ENCODE data around the gene CASP4.
"Not testable (repeated sequence)": the region's sequence is repeated elsewhere in the genome, so short reads cannot be mapped to it uniquely, and the experiment has no call there.

The CASP4 gene

GRCh38 chr11:104968355-104968855 lies at the start of gene CASP4:
Gene CASP4 (minus strand): TSS chr11:104968574. CDS start chr11:104968525, 49 bp downstream.
- ATAC-seq: peak; percentile 30 to 54

GRCh38 chr11:105007463-105007862 lies 39.1 kb upstream of the CASP4 start:
- no peak for ATAC-seq

GRCh38 chr11:105005451-105005845 lies 37.1 kb upstream of the CASP4 start:
- ATAC-seq: no peak

DNA sequence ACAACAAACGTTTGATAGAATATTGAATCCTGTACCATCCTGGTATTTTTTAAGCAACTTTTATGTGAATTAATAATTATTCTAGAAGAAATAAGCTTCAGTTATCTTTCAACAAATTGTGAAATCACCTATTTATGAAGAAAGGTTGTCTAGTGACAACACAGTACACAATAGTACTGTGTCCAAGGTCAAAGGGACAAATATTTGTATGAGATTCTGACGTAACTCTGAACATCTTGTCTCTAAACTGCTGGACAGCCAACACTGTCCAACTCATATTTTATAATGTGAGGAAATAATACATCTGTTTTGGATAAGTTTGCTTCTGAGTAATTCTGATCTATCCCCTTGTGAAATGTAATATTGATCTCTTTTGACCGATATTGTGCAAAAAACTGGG lies 35.6 kb upstream of the CASP4 start:
- no peak for ATAC-seq

GRCh38 chr11:105003151-105003550 lies 34.8 kb upstream of the CASP4 start:
- ATAC-seq: no peak

GRCh38 chr11:105000797-105001196 lies 32.4 kb upstream of the CASP4 start:
- ATAC-seq: peak; percentile 53 to 67

DNA sequence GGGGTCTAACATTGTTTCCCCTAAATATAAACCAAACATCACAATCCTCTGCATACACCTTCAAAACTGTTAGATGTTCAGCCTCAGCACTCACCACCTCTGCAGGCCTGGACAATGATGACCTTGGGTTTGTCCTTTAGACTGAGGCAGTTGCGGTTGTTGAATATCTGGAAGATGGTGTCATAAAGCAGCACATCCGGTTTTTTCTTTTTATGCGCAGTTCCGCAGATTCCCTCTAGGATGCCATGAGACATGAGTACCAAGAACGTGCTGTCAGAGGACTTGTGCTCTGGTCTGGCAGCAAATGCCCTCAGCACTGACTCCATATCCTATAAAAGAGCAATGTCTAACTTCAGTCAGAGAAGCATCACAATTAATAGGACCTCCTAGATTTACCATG lies 31.8 kb upstream of the CASP4 start:
- ATAC-seq: no peak

DNA sequence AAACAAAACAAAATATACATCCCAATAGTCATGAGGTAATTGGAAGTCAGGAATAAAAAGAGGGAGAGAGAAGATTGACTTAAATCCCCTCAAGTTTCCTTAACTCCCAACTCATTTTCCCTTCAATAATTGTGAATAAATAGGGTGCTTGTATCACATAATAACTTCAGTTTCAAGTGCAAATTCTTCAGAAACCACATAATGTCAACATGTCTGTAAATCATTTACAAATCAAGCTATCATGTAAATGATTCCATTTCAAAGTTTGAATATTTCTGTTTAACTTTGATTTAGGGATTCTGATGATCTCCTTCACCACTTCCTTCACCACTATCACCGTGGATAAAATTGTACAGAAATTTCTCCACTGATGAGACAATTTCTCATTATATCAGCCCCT lies 31.3 kb upstream of the CASP4 start:
- ATAC-seq: no peak

DNA sequence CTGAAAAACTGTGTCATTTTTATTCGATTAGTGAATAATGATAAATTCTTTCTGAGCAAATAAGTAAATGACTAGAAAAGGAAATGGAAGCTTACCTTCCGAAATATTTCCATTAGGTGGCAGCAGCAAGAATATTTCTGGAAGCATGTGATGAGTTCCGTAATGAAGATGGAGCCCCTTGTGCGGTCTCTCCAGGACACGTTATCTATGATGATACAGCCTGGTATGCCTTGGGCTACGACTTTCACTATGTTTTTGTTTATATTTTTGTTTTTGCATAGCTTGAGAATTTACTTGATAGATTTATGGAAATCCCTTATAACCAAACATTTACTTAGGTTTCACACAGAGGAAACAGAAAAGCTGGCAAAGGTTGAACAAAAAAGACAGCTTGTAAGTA lies 28.9 kb upstream of the CASP4 start:
- ATAC-seq: no peak

DNA sequence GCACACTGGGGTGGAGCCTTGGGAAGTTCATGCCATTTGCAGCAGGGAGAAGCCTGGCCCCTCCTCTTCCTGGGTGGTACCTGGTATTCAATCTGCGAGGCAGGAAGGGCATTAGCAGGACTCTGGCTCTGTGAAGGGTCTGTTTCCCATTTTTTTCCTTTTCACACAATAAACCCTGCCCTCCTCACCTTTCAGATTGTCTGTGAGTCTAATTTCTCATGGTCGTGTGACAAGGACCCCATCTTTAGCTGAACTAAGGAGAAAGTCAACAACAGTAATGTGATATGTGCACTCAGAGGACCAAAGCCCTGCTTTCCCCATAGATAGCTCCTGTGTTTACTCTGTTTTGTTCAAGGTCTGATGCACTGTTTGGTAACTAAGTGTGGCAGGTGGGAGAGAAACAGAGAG lies 26.6 kb upstream of the CASP4 start:
- no peak for ATAC-seq

DNA sequence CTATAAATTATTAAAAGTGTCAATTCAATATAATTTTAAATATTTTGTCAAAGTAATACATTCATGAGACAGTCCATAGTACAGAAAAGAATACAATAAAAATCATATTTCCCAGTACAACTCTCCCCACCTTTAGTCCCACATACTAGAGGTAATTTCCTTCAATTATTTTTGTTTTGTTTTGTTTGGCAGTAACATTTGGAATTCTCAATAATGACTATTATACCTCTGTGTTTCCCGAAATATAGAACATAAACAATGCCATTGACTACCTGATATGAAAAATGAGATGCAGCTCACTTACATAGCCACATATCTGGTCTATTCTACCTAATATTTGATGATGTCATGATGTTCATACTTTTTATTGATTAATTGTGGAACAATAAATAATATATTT lies 24.4 kb upstream of the CASP4 start:
- no peak for ATAC-seq

DNA sequence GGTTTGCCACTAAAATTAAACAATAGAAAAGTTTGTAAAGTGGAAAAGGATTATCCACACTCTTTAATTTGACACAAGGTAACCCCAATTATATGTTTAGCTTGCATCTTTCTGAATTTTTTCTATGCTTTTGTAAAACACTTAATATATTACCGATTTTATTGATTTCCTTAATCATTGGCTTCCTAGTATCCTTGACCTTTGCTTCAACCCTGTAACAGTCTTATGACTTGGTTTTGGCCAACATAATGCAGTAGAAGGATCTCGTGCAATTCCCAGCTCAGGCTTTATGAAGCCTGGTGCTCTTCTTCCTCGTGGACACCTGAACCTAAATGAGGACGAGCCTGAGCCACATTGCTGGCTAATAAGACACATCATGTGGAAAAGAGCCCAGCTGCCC lies 23.6 kb upstream of the CASP4 start:
- ATAC-seq: no peak

- ATAC-seq: no peak
Observed at GRCh38 chr11:104984808-104985207, 16.4 kb upstream of the CASP4 start.

GRCh38 chr11:104979839-104980238 lies 11.5 kb upstream of the CASP4 start:
- no peak for ATAC-seq

GRCh38 chr11:104973616-104974015 lies 5.2 kb upstream of the CASP4 start:
- peak in 1 of 2 donors; percentile 45 for ATAC-seq

DNA sequence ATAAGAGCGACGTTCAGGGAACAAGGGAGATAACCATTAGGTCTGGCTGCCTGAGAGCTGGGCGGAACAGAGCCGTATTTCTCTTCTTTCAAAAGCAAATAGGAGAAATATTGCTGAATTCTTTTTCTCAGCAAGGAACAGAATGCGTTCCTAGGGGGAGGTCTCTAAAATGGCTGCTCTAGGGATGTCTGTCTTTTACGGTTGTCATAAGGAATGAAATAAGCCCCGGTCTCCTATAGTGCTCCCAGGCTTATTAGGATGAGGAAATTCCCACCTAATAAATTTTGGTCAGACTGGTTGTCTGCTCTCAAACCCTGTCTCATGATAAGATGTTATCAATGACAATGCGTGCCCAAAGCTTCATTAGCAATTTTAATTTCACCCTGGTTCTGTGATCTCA lies 4.5 kb upstream of the CASP4 start:
- ATAC-seq: not testable (repeated sequence)

DNA sequence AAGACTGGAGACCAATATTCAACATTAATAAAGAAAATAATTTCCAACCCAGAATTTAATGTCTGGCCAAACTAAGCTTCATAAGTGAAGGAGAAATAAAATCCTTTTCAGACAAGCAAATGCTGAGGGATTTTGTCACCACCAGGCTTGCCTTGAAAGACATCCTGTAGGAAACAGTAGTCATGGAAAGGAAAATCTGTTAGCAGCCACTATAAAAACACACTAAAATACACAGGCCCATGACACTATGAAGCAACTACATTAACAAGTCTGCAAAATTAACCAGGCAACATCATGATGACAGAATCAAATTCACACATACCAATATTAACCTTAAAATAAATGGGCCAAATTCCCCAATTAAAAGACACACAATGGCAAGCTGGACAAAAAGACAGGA lies 2.4 kb upstream of the CASP4 start:
- ATAC-seq: no peak

DNA sequence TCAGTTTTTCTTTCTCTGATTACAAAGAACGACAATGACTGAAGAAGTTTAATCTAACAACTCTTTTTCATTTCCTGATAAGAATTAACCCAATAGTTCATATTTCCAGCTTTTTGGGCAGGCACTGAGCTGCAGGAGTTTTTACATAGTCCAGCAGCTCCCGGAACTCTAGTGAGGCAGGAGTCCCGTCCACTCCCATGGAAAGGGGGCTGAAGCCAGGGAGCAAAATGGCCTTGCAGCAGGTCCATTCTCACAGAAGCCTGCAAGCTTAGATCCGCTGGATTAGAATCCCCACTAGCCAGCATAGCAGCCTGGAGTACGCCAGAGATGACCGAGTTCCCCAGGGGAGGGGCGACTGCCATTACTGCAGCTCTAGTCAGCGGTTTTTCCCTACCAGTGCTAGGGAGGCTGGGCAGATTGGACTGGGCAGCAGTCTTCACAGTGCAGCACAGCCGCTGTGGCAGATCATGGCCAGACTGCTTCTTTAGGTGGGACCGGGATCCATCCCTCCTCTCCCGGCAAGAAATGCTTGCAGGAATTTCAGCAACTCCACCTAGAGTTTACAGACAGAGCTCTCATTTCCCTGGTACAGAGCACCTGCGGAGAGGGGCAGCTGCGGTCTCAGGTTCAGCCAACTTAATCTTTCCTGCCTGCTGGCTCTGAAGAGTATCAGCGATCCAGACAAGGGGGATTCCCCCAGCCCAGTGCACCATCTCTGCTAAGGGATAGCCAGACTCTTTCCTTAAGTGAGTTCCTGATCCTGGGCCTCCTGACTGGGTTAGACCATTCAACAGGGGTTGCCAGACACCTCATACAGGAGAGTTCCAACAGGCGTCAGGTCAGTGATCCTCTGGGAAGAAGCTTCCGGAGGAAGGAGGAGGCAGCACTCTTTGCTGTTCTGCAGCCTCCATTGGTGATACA lies 742 bp upstream of the CASP4 start:
- no peak for ATAC-seq

DNA sequence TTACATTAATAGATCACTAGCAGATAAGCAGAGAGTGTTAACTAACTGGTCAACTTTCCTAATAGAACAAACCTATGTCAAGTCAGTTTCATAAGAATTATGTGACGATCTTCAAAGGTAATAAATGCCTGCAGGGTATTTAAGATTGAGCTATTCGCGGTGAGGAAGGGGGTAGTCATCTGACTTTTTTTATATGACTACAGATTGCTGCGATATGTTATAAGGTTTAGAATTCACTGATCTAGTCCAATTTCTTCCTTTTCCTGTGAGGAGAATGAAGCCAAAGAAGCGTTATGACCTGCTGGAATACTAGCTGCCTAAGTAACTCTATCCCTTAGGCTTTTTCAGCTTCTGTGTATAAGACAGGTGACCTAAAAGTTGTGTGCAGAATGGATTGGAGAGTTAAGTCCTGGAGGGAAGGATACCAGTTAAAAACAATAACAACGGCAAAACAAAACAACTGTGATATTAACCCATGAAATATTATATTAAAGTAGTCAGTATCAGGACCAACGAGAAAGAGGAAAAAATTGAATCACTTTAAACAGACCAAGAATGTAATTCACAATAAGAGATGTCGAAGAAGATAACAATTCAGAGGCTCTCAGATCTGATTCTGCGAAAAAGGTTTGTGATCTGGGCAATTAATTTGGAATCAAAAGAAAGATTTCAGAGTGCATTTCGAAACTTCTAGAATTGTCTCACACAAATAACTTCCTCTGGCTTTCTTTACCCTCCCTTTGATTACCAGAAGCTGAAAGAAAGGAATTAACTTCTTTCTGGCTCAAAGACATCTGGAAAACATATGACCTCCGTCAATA lies 630 bp downstream of the CASP4 start:
- ATAC-seq: peak; percentile 59 to 72

DNA sequence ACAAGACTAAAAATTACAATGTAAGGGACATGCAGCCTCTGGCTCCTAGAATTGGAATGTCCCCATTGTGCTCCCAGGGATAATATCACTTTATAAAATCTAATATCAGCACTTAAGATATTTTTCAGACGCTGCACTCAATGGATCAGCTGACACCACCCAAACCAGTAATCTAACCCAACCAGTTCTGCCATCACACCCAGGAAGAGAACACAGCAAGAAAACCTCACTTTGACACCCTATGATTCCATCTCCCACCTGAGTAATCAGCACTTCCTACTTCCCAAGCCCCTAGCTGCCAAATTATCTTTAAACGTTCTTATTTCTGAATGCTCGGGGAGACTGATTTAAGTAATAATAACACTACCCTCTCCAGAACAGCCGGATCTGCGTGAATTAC lies 2.6 kb downstream of the CASP4 start:
- ATAC-seq: no peak

- no peak for ATAC-seq
Observed at GRCh38 chr11:104964247-104964646, 4.1 kb downstream of the CASP4 start.

- ATAC-seq: no peak
Observed at GRCh38 chr11:104962852-104963251, 5.5 kb downstream of the CASP4 start.

GRCh38 chr11:104957280-104957679 lies 11.1 kb downstream of the CASP4 start:
- no peak for ATAC-seq

DNA sequence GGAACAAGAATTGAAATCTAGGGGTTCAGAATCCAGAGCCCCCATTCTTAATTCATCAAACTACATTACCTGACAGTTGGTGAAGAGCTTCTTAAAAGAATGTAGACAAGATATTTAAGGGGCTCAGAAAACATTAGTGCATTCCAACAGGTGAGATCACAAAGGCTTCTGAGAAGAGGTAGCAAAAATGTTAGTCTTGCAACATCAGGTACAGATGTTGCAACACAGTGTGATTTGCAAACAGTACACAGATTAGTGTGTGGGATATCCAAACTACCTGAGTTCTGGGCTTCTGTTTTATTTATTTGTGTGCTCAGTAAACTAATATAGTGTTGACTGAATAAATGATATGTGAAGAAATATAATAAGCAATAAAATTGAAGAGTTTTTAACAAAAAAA lies 11.8 kb downstream of the CASP4 start:
- peak; percentile 48 to 58 for ATAC-seq

Measured in activated CD4-positive, CD25-positive, alpha-beta regulatory T cell treated with anti-CD3 and anti-CD28 coated beads, Interleukin-2, amount 50 U/mL, for 24 hours (primary cell).